Choroid plexus epithelial cell (primary cell): ENCODE data around the gene DNLZ.
"Not testable (repeated sequence)": the region's sequence is repeated elsewhere in the genome, so short reads cannot be mapped to it uniquely, and the experiment has no call there.

Experiments
- DNase-seq: peaks from one replicate; pipeline ENCODE4 v3.0.0-alpha.2; 2010; ENCODE audit warnings: low read depth
- H3K4me3 ChIP-seq: 2 replicates; pipeline ENCODE4 v1.5.1; 2011; ENCODE audit warnings: low read depth, mild to moderate bottlenecking, control low read depth, low read length, moderate library complexity
- CTCF ChIP-seq: conservative IDR thresholded peaks from 2 replicates; pipeline ENCODE4 v1.5.1; 2011; ENCODE audit warnings: low read depth, mild to moderate bottlenecking, control low read depth, inconsistent platforms, low read length, moderate library complexity

Gene DNLZ

DNA sequence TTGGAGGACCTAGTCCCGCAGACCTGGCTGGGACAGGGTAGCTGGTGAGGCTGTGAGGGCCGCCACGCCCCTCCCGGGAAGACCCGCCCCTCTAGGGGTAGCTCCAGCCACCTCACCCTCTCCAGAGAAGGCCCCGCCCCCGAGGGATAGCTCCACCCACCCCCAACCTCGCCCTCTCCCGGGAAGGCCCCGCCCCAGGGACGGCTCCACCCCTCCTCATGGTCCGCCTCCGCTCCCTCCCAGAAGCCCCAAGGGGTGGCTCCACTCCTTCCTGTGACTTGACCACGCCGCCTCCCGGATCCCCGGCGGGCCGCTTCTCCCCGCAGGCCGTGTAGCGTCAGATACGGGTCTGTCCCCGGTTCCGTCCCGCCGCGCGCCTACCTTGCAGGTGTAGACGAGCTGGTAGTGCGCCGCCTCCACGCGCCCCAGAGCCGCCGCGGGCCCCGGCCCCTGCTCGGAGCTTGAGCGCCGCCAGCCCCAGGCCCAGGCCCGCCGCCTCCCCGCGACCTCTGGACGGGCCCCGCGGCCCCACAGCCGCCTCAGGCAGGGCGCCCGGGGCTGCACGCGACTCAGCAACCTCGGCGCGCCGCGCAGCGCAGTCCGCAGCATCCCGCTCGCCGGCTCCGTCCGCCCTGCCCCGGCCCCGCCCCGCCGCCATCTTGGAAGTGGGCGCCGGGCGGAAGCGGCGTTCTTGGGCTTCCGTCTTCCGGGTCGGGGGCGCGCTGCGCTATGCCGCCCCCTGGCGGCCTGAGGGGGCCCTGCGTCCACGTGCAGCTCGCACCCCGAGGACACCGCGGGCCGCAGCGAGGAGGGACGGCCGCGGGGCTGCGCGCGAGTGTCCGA, at the start of gene DNLZ:
Gene DNLZ (minus strand): TSS at position 639 of the 843 bp plus-strand sequence. CDS start 30 bp downstream, at position 609.
- DNase-seq = peak; percentile 97
- TF ChIP-seq CTCF = peak; percentile 68
- peak within 1 kb of the TSS; percentile 87 for H3K4me3 ChIP-seq

DNA sequence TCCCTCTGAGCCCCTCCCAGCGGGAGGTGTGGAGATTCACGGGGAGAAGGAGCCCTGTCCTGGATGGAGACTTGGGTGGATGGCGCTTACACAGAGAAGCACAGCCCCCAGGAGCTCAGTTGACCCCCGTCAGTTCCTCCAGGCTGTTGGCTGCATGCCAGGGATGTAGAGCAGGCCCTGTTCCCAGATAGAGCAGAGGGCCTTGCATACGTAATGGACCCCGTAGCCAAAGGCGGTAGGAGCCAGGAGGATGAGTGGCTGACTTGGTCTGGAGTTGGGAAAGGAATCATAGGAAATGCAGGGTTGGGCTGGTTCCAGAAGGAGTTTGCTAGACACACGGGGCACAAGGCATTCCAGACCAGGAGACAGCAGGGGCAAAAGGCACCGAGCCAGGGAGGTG, 49.4 kb upstream of the DNLZ start:
- TF ChIP-seq CTCF = no peak
- no peak overlapping the region for H3K4me3 ChIP-seq
- DNase-seq = peak; percentile 10

GRCh38 chr9:136411378-136411777, 47.8 kb upstream of the DNLZ start:
- TF ChIP-seq CTCF = no peak
- peak overlapping the region; percentile 93 for H3K4me3 ChIP-seq
- DNase-seq = no peak

- peak; percentile 87 for DNase-seq
- peak within 1 kb of the TSS; percentile 93 for H3K4me3 ChIP-seq
- no peak for TF ChIP-seq CTCF
Measured at GRCh38 chr9:136410500-136411287, 47.1 kb upstream of the DNLZ start, which contains the start of the genes ENTR1 and PMPCA. Gene ENTR1, minus strand, starts transcription at chr9:136410614. Its CDS starts 217 bp downstream, at chr9:136410397. Gene PMPCA, plus strand, starts transcription at chr9:136410658. Its CDS starts 11 bp downstream, at chr9:136410669.

DNA sequence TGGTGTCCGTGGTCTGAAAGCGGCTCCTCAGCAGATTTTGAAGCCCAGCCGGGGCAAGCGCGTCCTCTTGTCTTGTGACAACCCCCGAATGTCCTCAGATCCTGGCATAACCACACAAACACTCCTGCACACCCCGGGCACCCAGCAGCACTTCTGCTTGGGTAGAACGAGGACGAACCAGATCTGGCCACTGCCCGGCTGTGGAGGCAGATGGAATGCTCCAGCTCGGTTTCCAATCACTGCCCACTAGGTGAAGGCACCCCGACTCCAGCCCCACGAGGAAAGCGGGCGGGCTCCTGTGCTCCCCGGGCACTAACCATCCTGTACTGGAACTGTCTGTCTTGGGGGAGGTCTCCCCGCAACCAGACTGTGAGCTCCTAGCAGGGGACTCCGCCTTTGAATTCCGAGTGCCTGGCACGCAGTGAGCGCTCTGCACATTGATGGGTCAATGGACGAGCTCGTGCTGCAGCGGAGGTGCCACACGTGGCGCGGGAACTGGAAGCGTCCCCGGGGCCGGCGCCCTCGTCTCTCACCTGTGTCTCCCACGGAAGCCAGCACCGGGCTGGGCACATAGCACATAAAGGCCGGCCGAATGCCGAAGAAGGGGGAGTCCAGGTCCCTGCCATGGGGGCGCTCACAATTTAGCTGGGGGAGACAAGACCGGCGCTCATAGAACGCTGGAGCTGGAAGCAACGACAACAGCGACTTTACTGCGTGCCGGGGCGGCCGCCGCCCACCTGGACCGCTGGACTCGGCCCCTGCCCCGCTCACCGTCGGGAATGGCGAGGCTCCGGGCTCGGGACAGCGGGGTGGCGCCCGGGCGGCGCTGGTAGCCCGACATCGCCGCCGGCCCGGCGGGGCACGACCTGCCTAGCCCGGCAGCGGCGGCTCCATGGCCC, 46.3 kb upstream of the DNLZ start:
- TF ChIP-seq CTCF = no peak
- peak; percentile 60 for DNase-seq
- H3K4me3 ChIP-seq = peak overlapping the region; percentile 93

- no peak for DNase-seq
- no peak for TF ChIP-seq CTCF
- H3K4me3 ChIP-seq = no peak overlapping the region
Measured at GRCh38 chr9:136407911-136408310, 44.4 kb upstream of the DNLZ start.

DNA sequence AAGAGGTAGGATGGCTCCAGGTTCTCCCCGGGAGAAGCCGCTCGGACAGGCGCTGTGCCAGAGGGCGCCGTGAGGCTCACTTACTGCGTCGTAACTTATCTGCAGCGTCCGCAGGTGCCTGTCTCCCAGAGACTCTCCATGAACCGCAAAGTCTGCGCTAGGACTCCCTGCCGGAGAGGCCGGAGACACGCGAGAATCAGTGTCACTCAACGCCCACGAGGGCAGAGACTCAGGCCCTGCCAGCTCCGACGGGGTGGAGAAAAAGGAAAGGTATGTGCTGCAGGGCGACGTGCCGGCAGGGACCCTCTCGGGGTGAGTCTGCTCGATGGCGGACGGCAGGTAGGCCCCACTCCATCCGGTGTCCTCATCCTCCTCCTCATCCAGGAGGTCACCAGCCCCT, 43.5 kb upstream of the DNLZ start:
- not testable (repeated sequence) for H3K4me3 ChIP-seq, DNase-seq

GRCh38 chr9:136405904-136406303, 42.4 kb upstream of the DNLZ start:
- DNase-seq, H3K4me3 ChIP-seq: not testable (repeated sequence)
